ENCODE data around the gene HOXD13.

Gene HOXD13

GRCh38 chr2:176095421-176095820 lies 2.9 kb downstream of the HOXD13 start:
- DNase-seq: no peak

DNA sequence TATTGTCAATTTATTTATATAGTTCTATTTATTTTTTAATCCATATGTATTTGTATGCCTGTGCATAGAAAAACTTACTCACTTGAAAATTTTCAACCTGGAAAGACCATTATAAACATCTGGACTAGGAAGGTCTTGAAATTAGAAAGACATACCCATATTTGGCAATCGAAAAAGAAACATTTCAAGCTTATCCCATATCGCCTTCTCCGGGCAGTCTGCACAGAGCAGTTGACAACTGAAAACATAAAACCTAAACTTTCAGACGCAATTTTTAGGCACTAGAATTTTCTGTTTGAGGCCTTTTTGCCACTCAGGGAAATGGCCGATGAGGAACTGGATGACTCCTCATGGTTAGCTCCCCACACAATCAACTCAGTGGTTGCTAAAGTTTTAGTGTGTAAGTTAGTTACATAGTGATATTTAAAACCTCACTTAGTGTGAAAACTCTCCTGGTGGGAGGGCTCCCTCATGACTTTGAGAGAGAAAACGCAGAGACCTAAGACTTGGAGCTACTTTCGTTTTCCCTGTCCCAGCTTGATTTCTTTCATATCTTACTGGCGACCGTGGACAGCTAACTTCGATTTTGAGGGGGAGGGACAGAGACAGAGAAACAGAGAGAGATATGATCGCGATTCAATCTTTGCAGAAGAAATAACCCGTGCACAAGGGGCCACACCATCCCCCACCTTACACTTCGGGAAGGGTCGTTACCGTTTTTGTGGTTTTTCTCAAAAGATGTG lies 3.9 kb downstream of the HOXD13 start:
- peak; percentile 42 for DNase-seq

GRCh38 chr2:176096986-176097819 lies 4.7 kb downstream of the HOXD13 start:
- peak; percentile 93 for DNase-seq

GRCh38 chr2:176097820-176098365 lies 5.4 kb downstream of the HOXD13 start:
- no peak for DNase-seq

GRCh38 chr2:176098366-176099158 lies 6.0 kb downstream of the HOXD13 start:
- DNase-seq: peak; percentile 59

- DNase-seq: no peak
Measured at GRCh38 chr2:176099159-176099727, 6.7 kb downstream of the HOXD13 start.

DNA sequence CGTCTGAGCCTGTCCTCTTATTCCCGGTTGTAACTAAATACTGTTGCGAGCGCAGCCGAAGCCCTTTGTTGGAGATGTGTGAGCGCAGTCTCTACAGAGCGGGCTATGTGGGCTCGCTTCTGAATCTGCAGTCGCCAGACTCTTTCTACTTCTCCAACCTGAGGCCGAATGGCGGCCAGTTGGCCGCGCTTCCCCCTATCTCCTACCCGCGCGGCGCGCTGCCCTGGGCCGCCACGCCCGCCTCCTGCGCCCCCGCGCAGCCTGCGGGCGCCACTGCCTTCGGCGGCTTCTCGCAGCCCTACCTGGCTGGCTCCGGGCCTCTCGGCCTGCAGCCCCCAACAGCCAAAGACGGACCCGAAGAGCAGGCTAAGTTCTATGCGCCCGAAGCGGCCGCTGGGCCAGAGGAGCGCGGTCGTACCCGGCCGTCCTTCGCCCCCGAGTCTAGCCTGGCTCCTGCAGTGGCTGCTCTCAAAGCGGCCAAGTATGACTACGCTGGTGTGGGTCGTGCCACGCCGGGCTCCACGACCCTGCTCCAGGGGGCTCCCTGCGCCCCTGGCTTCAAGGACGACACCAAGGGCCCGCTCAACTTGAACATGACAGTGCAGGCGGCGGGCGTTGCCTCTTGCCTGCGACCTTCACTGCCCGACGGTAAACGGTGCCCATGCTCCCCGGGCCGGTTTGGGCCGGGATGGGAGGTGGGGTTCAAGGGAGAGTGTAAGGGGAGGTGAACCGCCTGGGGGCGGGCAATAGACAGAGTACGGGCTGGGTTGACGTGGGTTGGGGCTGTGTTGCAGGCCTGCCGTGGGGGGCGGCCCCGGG lies 7.4 kb downstream of the HOXD13 start, which contains the start of gene HOXD12:
Gene HOXD12, plus strand, starts transcription at position 68 of the 819 bp plus-strand sequence. Its CDS starts 7 bp downstream, at position 75.
- no peak for DNase-seq

DNA sequence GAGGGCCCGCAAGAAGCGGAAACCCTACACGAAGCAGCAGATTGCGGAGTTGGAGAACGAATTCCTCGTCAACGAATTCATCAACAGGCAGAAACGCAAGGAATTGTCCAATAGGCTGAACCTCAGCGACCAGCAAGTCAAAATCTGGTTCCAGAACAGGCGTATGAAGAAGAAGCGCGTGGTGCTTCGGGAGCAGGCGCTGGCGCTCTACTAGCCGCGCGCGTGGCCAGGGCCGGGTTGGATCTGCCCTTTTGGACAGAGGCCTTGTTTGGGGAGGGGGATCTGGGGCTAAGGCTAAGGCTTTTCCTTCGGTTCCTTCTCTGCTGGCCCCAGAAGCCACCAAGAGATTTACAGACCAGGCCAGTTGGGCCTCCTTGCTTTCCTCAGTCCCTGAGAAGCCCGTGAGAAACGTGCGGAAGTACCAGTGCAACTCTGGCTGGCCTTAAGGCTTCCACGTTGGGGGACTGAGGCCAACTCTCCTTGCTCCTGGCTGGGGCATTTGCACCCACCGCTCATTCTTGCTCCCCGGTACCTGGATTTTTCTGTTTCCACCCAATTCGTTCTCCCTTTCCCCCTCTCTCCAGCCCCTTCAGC lies 8.1 kb downstream of the HOXD13 start:
- DNase-seq: no peak

- no peak for DNase-seq
Measured at GRCh38 chr2:176101216-176101830, 8.8 kb downstream of the HOXD13 start.

GRCh38 chr2:176101842-176102241 lies 9.3 kb downstream of the HOXD13 start:
- DNase-seq: no peak

DNA sequence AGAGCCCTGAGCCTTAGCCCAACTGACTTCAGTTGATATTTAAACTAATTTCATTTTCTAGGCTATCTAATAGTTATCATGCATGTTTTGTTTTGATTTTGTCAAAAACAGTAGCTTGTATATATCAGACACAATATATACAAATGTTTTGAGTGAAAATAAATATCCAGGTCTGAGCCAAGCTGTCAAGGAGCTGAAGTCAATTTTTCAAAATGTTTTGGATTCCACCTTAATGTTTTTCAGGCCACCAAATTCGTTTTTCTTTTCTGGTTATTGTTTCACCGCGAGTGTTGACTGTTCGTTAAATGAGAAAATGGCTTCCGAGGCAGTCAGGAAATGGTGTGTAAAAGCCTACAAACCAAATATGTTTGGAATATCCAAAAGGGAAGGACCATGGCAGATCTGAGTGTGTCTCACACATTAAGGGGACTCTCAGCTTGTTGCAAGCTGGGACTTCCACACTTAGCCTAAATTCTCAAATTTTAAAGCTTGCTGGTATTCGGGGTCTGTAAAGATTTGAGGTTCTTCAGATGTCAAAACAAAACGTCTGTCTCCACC lies 9.9 kb downstream of the HOXD13 start:
- no peak for DNase-seq

DNA sequence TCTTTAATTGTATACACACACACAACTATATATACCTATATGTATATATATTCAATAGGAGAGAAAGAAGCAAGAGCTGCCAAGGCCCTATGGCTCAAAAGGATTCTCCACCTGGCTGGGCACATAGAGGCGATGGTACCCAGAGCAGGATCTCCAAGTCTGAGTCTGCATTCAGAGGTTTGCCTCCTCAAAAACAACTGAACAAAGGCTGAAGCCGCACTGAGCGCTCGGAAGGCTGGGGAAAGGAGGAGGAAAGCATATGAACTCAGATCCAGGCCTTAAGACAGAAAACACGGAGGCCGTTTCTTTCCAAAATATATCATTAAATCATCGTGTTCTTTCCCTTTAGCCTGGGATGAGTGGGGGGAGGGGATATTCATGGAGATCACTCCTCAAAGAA lies 10.7 kb downstream of the HOXD13 start:
- DNase-seq: no peak

- DNase-seq: no peak
Measured at GRCh38 chr2:176103742-176104315, 11.3 kb downstream of the HOXD13 start.

GRCh38 chr2:176104316-176105077 lies 12.0 kb downstream of the HOXD13 start:
- DNase-seq: peak; percentile 44

DNA sequence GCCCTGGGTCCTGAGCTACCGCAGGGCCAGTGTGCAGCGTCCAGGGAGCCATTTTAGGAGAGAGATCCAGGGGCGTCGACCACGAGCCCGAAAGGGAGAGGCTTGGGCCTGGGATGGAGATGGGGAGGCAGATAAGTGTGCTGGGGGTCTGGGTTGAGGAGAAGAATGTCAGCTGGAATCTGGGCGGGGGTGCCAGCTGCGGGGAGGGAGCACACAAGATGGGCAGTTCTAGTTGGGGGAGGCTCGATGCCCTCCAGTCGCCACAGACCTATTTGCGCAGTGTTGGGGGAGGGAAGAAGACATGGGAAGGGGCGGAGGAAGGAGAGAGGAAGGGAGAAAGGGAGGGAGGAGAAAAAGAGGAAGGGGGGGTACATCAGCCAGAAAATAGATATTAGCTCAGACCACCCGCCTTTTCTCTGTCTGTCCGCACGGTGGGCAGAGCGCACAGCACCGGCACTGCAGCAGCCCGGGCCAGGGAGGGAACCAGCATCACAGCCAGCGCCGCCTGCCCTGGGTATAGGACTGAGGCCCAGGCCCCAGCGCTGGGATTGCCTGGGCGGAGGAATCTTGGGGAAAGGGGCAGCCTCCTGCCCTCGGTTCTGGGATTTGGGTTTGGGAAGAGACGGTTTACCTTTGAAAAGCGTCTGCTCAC lies 12.7 kb downstream of the HOXD13 start:
- DNase-seq: peak; percentile 38

GRCh38 chr2:176105730-176106580 lies 13.4 kb downstream of the HOXD13 start:
- DNase-seq: no peak
